ENCODE measurements around the gene KPNA1.
"Not testable (repeated sequence)": the region's sequence is repeated elsewhere in the genome, so short reads cannot be mapped to it uniquely, and the experiment has no call there.

The KPNA1 gene

DNA sequence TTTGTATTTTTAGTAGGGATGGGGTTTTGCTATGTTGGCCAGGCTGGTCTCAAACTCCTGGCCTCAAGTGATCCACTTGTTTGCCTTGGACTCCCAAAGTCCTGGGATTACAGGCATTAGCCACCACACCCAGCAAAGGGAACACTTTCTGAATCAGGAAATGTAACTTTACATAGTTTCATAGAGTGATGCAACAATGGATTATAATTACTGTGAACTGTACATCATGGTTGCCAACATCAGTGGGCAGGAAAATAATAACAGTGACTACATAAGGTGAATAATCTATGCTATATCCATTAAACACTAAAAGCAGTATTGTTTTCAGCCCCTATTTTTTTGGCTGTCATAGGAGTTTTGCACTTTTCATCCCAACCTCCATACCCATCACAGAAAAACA lies 5.0 kb upstream of the KPNA1 start:
- no peak for DNase-seq (ENCODE audit: low spot score)

DNA sequence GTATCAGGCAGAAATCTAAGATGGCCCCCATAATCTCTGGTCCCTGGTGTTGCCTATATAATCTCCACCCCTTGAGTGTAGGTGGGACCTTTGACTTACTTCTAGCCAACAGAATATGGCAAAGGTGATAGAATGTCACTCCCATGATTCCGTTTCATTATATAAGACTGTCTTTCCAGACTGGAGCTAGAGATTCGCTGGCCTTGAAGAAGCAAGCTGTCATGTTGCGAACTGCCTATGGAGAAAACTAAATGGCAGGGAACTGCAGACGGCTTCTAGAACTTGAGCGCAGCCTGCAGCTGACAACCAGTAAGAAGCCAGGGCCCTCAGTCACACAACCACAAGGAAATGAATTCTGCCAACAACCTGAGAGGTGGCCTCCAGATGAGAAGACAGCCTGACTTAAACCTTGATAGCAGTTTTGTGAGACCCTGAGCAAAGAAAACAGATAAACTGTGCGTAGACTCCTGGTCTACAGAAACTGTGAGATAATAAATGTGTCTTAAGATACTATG lies 2.2 kb upstream of the KPNA1 start:
- no peak for DNase-seq (ENCODE audit: low spot score)

DNA sequence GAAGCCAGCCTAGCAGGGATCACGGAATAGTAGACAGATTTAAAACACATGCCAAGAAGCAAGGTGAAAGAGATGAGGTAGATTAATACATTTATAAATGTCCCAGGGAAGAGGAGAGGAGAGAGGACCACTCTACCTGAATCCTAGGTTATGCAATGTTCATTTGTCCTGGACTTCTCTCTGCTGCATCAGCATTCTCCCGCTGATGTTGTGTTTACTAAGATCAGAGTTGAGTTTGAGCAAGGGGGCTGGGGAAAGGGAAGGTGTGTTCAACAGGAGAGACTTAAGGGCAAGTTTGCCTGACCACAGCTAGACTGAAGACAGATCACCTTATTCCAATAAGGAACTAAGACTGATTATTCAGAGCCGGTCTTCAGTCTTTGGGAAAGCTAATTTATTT lies 1.1 kb upstream of the KPNA1 start:
- DNase-seq (ENCODE audit: low spot score): no peak

DNA sequence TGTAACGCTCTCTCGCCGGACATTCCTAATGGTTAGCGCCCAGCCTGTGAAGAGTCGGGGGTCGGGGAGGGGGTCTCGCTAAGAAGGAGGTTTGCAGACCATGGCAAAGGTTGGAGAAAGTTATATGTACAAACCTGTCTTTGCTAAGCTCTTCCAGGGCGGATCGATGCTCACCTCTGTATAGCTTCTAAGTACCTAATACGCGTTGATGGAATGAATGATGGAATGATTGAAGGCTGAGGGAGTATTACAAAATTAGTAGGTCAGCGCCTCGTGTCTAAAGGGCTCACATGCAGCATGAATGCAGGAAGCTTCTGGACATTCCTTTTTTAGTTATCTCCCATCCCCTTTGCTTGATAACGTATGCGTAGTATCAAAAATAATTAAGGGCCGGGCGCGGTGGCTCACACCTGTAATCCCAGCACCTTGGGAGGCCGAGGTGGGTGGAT lies 305 bp upstream of the KPNA1 start:
- no peak for DNase-seq (ENCODE audit: low spot score)

DNA sequence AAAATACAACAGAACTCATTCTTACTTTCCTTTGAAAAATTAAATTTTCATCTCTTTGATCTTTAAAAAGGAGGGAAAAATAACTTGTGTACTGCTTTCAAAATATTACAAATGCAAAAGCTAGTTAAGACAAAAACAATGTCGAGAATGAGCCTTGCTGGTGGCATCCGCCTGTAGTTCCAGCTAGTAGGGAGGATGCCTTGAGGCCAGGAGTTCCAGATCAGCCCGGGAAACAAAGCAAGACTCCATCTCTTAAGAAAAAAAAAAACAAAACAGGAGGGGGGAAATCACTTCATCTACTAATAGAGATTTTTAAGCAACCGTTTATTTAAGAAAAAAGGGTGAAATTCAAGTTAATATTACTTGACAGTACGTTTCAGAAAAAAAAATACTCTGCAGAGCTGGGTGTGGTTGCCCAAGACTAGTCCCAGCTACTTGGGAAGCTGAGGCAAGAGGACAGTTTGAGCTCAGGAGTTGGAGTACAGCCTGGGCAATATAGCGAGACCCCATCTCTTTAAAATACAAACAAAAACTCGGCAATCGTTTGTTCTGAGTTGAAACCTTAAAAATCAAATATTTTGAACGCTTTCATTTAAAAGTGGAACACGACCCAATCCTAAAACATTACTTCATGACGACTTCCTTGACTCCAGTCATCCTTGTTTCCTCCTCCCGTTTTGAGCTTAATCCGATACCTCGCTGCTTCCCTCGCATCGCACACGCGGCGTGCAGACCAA lies 1.2 kb downstream of the KPNA1 start:
- DNase-seq (ENCODE audit: low spot score): no peak

DNA sequence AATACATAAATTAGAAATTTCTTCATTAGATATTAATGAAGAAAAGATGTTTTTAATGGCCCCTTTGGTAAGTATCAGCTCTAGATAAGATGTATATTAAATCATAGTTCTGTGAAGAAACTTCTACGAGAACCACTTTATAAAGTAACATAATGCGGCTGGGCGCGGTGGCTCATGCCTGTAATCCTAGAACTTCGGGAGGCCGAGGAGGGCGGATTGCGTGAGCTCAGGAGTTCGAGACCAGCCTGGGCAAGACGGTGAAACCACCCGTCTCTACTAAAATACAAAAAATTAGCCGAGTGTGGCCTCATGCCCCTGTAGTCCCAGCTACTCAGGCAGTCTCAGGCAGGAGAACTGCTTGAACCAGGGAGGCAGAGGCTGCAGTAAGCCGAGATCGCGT lies 2.5 kb downstream of the KPNA1 start:
- no peak for DNase-seq (ENCODE audit: low spot score)

DNA sequence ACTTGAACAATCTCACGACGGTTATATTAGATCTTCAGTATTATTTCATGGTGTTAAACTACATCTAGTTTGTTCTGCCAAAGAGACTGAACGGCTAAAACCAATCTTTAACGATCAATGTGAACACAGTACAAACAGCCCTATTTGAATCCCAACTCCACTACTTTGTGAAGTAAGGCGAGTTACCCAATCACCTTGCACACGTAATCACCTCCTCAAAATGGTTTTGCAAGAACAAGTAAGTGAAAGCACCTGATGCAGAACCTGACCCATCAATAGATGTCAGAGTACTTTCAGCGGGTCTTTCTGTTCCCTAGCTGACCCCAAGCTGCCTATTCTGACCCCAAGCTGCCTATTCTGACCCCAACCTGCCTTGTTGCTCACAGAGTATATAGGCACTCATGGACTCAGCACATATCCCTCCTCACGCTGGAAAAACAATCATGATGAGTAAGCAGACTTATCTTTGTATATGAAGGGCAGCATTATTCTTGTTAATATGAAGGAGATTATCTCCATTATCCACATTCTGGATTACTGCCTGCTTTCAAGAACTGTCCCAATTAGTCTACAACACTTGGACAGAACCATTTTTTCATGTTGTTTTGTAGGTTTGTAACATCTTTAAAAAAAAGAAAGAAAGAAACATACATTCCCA lies 3.7 kb downstream of the KPNA1 start:
- no peak for DNase-seq (ENCODE audit: low spot score)

DNA sequence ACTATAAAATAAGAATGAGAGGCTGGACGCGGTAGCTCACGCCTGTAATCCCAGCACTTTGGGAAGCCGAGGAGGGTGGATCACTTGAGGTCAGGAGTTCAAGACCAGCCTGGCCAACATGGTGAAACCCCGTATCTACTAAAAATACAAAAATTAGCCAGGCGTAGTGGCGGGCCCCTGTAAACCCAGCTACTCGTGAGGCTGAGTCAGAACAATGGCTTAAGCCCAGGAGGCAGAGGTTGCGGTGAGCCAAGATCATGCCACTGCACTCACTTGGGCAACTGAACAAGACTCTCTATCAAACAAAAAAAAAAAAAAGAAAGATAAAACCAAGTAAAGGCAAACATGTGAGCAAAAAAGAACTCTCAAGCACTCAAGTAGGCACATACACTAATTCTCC lies 5.8 kb downstream of the KPNA1 start:
- DNase-seq (ENCODE audit: low spot score): not testable (repeated sequence)

DNA sequence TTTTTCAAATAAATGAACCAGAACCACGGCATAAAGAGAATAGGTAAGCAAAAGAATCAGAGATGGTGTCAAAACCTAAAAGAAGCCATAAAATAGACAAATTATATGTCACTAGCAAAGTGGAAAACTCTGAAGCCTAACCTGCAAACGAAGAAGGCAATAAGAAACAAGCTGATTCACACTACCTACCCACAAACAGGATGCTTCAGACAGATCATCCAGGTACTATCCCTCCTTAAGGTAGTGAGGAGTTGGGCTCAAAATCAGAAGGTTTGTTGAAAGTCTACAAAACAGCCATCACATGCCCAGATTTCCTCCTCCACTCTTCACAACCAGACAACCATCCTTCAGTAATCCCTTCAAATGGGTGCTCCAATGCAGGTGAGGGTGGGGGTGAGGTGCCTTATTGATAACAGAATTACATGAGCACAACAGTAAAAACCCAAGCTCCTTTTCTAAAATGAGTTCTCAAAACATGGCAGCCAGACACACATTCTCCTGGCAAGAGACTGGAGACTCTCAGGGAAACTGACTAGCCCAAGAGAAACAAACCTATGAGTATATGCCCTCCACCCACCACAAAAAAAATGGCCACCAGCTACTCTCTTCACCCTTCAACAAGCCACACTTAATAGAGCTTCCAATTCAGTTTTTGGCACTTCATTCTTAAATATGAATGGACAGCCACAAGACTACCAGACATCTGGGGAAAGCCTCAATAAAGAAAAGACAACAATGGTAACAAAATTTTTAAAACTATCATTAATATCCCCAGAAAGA lies 6.4 kb downstream of the KPNA1 start:
- no peak for DNase-seq (ENCODE audit: low spot score)

DNA sequence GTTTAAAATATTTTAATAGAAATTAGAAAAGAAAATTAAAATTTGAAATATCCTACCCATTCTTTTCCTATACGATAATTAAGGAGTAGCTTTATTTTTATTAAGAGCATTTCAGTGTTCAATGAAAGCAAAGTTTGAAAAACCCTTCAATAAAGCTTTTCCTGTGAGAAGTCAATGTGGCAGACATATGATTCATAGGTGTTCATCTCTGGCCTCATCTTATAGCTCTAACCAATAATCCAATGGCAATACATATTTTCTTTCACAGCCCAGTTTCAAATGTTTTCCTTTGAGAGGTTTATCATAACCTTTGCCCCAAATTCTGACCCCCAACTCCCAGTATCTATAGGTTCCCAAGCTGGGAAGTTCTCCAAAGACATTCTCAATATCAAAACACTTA lies 8.3 kb downstream of the KPNA1 start:
- no peak for DNase-seq (ENCODE audit: low spot score)

DNA sequence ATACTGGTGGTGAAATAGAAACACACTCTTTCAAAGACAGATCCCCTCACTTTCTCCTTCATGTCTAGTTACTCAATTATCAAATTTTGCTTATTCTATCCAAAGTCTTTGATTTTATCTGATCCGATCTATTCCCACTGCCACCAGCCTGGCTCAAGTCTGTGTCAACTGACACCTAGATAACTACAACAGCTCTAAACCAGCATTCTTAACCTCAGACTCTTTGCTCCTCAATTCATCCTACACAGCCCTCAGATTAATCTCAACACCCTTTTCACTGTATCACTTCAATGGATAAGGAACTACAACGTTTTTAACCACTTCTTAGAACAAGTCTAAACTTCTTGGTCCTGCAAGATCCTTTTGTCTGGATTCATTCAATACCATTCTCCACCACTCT lies 9.1 kb downstream of the KPNA1 start:
- DNase-seq (ENCODE audit: low spot score): no peak

DNA sequence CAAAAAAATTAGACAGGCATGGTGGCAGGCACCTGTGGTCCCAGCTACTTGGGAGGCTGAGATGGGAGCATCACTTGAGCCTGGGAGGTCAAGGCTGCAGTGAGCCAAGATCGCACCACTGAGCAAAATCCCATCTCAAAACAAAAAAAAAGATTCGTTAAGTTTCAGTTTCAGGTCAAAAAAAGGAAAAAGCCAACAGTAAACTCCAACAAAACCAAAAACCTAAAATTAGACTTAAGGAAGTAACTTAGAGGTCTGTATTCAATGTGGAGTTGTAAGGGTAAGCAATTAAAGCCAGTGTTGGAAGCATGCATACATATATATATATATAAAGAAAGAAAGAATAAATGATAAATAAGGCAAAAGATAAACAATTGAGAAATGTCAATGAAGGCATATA lies 11.8 kb downstream of the KPNA1 start:
- DNase-seq (ENCODE audit: low spot score): no peak

DNA sequence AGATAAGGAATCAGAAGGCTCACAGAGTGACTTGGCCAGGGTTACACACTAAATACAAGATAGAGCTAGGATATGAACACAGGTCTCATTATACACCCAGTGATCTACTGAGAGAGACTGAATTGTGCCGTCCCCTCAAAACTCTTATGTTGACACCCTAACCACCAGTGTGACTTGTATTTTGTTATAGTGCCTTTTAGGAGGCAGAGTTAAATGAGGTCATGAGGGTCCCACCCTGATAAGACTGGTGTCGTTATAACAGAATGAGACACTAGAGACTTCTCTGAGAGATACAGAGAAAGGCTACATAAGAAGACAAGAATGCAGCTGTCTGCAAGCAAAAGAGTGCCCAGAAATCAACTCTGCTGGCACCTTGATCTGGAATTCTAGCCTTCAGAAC lies 12.6 kb downstream of the KPNA1 start:
- DNase-seq (ENCODE audit: low spot score): no peak

DNA sequence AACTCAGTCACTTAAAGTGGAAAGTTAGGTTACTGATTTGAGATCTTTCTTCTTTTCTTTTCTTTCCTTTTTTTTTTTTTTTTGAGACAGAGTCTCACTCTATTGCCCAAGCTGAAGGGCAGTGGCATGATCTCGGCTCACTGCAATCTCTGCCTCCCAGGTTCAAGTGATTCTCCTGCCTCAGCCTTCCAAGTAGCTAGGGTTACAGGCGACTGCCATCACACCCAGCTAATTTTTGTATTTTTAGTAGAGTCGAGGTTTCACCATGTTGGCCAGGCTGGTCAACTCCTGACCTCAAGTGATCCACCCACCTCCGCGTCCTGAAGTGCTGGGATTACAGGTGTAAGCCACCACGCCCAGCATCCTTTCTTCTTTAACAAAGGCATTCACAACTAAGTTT lies 13.8 kb downstream of the KPNA1 start:
- DNase-seq (ENCODE audit: low spot score): not testable (repeated sequence)

DNA sequence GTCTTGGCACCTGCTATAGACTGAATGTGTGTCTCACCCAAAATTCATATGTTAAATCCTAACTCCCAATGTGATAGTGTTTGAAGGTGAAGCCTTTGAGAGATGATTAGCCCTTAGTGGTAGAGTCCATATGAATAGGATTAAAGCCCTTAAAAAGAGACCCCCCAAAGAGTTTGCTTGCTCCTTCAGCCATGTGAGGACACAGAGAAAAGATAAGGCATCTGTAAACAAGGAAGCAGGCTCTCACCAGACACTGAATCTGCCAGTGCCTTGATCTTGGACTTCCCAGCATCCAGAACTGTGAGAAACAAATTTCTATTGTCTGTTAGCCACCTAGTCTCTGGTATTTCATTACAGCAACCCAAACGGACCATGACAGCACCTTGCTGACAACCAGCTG lies 16.6 kb downstream of the KPNA1 start:
- DNase-seq (ENCODE audit: low spot score): no peak

DNA sequence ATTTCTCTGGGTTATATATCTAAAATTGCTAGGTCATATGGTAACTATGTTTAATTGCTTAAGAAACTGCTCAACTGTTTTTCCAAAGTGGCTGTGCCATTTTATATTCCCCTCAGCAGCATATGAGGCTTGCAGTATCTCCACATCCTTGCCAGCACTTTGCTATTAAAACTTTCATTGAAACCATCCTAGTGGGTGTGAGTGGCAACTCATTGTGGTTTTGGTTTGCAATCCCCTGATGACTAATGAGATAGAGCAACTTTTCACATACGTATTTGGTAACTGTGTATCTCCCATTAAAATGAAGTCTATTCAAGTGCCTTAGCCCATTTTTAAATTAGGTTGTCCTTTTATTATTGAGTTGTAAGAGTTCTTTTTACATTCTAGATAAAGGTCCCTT lies 17.3 kb downstream of the KPNA1 start:
- no peak for DNase-seq (ENCODE audit: low spot score)

DNA sequence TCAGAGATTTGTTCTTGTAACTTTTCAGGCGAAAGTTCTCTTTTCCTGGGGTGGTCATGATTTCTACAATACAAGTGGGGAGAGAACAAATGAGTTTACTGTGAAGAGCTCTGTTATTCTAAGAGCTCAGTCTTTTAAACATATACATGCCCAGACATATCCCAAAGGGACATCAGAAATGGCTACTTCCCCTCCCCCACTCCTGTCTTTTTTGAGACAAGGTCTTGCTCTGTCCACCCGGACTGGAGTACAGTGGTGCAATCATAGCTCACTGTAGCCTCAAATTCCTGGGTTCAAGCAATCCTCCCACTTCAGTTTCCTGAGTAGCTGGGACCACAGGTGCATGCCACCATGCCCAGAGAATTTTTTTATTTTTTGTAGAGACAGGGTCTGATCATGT lies 18.2 kb downstream of the KPNA1 start:
- no peak for DNase-seq (ENCODE audit: low spot score)

DNA sequence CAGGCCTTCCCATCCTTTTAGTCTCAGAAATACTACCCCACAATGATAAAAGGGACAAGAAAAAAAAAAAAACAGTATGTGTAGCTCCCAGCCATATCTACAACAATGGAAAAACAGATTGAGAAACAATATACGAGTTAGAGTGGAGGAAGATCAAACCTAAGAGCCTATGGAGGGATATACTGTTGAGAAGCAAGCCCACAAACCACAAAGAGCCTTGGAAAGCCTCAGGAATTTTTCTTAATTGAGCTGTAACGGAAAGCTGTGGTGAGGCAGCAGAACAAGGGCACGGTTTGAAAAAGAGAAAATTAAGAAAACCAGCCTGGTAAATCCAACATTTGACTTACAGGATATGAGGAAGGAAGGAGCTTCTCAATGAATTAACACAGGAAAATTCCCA lies 21.4 kb downstream of the KPNA1 start:
- DNase-seq (ENCODE audit: low spot score): no peak

DNA sequence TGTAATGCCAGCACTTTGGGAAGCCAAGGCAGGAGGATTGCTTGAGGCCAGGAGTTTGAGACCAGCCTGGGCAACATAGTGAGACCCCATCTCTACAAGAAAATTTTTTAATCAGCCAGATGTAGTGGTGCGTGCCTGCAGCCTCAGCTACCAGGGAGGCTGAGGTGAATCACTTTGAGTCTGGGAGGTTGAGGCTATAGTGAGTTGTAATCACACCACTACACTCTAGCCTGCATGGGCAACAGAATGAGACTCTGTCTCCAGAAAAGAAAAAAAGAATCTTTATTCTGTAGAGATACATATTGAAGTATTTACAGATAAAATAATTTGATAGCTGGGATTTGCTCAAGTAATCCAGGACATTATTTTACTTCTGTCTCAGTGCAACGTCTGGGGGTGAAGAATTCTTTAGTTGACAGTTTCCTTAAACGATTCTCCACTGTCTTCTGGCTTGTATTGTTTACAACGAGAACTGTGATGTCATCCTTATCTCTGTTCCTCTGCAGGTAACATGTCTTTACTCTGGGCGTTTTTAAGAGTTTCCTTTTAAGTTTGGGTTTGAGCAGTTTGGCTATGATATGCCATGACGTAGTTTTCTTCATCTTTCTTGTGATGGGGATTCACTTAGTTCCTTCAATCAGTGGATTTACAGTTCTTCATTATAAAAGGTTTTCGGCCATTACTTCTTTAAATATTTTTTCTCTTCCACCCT lies 26.3 kb downstream of the KPNA1 start:
- DNase-seq (ENCODE audit: low spot score): no peak

DNA sequence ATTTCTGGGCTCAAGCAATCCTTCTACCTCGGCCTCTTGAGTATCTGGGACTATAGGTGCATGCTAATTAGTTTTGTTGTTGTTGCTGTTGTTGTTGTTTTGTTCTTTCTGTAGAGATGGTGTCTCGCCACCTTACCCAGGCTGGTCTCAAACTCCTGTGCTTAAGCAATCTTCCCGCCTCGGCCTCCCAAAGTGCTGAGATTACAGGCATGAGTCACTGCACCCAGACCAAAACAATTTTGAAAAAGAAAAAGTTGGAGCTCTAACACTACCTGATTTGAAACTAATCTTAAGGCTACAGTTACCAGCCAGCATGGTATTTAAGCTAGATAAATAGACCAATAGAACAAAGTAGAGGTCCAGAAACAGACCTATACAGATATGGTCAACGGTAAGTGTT lies 29.8 kb downstream of the KPNA1 start:
- DNase-seq (ENCODE audit: low spot score): no peak

DNA sequence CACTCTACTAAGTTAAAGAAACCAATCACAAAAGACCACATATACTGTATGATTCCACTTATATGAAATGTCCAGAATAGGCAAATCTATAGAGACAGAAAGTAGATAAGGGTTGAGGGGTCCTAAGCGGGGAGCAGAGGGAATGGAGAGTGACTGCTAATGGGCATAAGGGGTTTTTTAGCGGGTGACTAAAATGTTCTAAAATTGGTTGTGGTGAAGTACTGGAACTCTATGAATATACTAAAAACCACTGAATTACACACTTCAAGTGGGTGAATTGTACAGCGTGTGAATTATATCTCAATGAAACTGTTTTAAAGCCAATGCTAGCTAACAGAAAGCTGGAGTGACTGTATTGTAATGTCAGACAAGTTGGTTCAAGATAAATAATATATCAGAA lies 33.3 kb downstream of the KPNA1 start:
- no peak for DNase-seq (ENCODE audit: low spot score)

DNA sequence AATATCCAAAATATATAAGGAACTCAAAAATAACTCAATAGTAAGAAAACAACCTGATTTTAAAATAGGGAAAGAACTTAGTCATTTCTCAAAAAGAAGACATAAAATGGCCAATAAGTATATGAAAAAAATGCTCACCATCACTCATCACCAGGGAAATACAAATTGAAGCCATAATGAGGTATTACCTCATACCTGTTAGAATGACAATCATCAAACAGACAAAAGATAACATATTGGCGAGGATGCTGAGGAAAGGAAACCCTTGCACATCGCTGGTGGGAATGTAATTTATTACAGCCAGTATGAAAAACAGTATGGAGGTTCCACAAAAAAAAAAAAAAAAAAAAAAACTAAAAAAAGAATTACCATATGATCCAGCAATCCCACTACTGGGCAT lies 38.2 kb downstream of the KPNA1 start:
- DNase-seq (ENCODE audit: low spot score): no peak

Measured in germinal center (tissue), 1 donor.